Sigmoid colon (tissue), 7 donors: ENCODE results near the gene SH2B3. TPM values are rescaled to one million over a fixed set of nuclear protein-coding genes. Genes with fewer than 3 reads are reported as not detected.

ENCODE experiments used
- DNase-seq: peaks from one replicate; pipeline ENCODE4 v3.0.0-alpha.2; 2019
- H3K27ac ChIP-seq, 4 donors: fragments of 200-600 bp; sonication (generic); one replicate each; pipeline ENCODE4 v1.5.1; 2016 to 2019; ENCODE audit warnings: mild to moderate bottlenecking in 1 of 4
- H3K27me3 ChIP-seq, 3 donors: fragments of 200-600 bp; sonication (generic); one replicate each; pipeline ENCODE4 v1.5.1; 2019; ENCODE audit warnings: mild to moderate bottlenecking in 1 of 3
- H3K36me3 ChIP-seq, 4 donors: fragments of 200-600 bp; sonication (generic); one replicate each; pipeline ENCODE4 v1.5.1; 2016 to 2019
- H3K4me1 ChIP-seq, 4 donors: fragments of 200-600 bp; sonication (generic); one replicate each; pipeline ENCODE4 v1.5.1; 2017 to 2019
- H3K4me3 ChIP-seq, 4 donors: fragments of 200-600 bp; sonication (generic); one replicate each; pipeline ENCODE4 v1.5.1; 2017 to 2019; ENCODE audit warnings: mild to moderate bottlenecking in 2 of 4, moderate library complexity in 1 of 4
- H3K9me3 ChIP-seq, 4 donors: fragments of 200-600 bp in 3 of 4; sonication (generic) in 3 of 4; one replicate each; pipeline versions ENCODE4 v1.5.1 to v1.6.1; 2013 to 2019
- CTCF ChIP-seq, 4 experiments: fragments of 450-650 bp in 3 of 4; fragments of 200-600 bp in 1 of 4; IDR thresholded peaks; one replicate each; pipeline ENCODE4 v1.5.1; 2016 to 2019; ENCODE audit warnings: antibody characterized with exemption in 4 of 4, mild to moderate bottlenecking in 3 of 4, moderate library complexity in 2 of 4
- EP300 ChIP-seq, 4 donors: sonication (generic); formaldehyde crosslinking; IDR thresholded peaks; one replicate each; pipeline ENCODE4 v1.6.1; 2017; ENCODE audit warnings: antibody characterized with exemption in 4 of 4
- POLR2A ChIP-seq, 2 donors: fragments of 450-650 bp; IDR thresholded peaks; one replicate each; pipeline ENCODE4 v1.6.1; 2016; ENCODE audit warnings: antibody characterized with exemption in 2 of 2, mild to moderate bottlenecking in 2 of 2, moderate library complexity in 2 of 2
- POLR2AphosphoS5 ChIP-seq, 4 donors: sonication (generic); formaldehyde crosslinking; IDR thresholded peaks; one replicate each; pipeline ENCODE4 v1.6.1; 2017; ENCODE audit warnings: antibody characterized with exemption in 4 of 4
- WGBS, 2 donors: extraction: QIAGEN DNeasy Blood & Tissue Kit; methylation state at CpG; one replicate each; pipeline ENCODE4 v1.1.7; 2013; 5-methylcytosine and 5-hydroxymethylcytosine counted together
- intact Hi-C: fragments of 100-400 bp; cut with DNase I; formaldehyde crosslinking; loops from one replicate; pipeline ENCODE4 v1.15.1; 2023
- polyA plus RNA-seq, 3 donors: library from polyadenylated mRNA; stranded (reverse); fragments of 200-250 nt; gene quantifications; one replicate each; pipeline ENCODE4 v1.2.3, GENCODE V29; 2013
- total RNA-seq, 4 donors: library from RNA; depleted of rRNA; stranded (reverse); fragments of >200 nt; gene quantifications; one replicate each; pipeline ENCODE4 v1.1.0, GENCODE V29; 2016
- donor health status: healthy with polysubstance abuse.
- donor health status: Bipolar disorder and iron deficiency.
- donor health status: healthy.

The SH2B3 gene
- total and polyA plus RNA-seq, 7 donors, result 10.4 to 32.5 (median 14.1) TPM

GRCh38 chr12:111366583-111366982 is 39.1 kb upstream of the SH2B3 start:
- H3K27ac ChIP-seq, result no peak overlapping the region
- H3K27me3 ChIP-seq, result no peaks in the 10 kb centered on the region
- H3K4me3 ChIP-seq, result no peak overlapping the region
- H3K36me3 ChIP-seq, result peaks cover 0 to 17% (median 10%) of the 10 kb centered on the region in 4 donors
- peaks cover 0 to 28% (median 25%) of the 10 kb centered on the region in 4 donors for H3K4me1 ChIP-seq
- TF ChIP-seq EP300 (IDR thresholded peaks at IDR 0.05) (no peak), POLR2AphosphoS5 (IDR thresholded peaks at IDR 0.05) (no peak), POLR2A (IDR thresholded peaks at IDR 0.05) (no peak), CTCF (IDR thresholded peaks at IDR 0.05) (no peak)
- DNase-seq, result no peak
- intact Hi-C loops, result no loop called here
- WGBS, 2 donors, result 95 to 96% methylated on average over 2 of the region's 2 CpGs
- no peaks in the 10 kb centered on the region for H3K9me3 ChIP-seq

DNA sequence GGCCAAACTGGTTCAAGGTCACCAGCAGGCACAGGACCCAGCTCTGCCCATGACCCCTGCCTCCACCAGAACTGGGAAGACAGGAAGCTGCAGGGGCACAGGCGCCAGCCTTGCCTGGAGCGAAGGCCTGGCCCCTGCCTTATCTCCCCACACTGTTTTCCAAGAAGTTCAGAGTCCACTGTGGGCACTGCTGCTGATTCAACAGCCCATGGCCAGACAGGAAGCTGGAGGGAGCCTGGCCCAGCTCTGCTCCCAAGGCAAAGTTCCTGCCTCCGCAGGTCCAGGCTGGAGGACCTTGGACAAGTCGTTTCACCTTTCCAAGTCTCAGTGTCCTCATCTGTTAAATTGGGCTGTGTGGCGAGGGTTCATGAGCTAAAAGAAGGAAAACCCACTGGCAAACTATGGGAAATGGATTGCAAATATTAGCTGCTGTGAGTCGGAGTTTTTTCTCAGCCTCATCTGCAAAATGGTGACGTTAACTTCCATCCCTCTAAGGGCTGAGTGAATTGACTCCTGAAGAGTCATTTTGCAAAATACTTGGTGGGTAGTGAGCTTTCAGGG is 38.0 kb upstream of the SH2B3 start:
- WGBS, 2 donors, result 11 to 52% methylated on average over 7 of the region's 7 CpGs
- Histone ChIP-seq H3K27ac (peak overlapping the region; percentile 64 to 72 (median 69)), H3K9me3 (no peaks in the 10 kb centered on the region), H3K4me3 (peak overlapping the region; percentile 70 to 89 (median 85)), H3K27me3 (no peaks in the 10 kb centered on the region), H3K36me3 (peaks cover 0 to 10% (median 5%) of the 10 kb centered on the region in 4 donors), H3K4me1 (peaks cover 0 to 28% (median 25%) of the 10 kb centered on the region in 4 donors)
- no peak for DNase-seq
- TF ChIP-seq POLR2AphosphoS5 (IDR thresholded peaks at IDR 0.05) (no peak), CTCF (IDR thresholded peaks at IDR 0.05) (no peak), EP300 (IDR thresholded peaks at IDR 0.05) (no peak), POLR2A (IDR thresholded peaks at IDR 0.05) (no peak)
- intact Hi-C loops, result no loop called here

GRCh38 chr12:111368291-111368787 is 37.4 kb upstream of the SH2B3 start:
- H3K4me1 ChIP-seq, result peaks cover 0 to 28% (median 25%) of the 10 kb centered on the region in 4 donors
- intact Hi-C loops, result no loop called here

GRCh38 chr12:111368788-111369495 is 36.8 kb upstream of the SH2B3 start, which contains the start of gene PHETA1:
TSS of gene PHETA1 (minus strand) at chr12:111369095. CDS start at chr12:111363427, 5,668 bp downstream.
- H3K36me3 ChIP-seq, result peaks cover 0 to 4% (median 0%) of the 10 kb centered on the region in 4 donors
- H3K9me3 ChIP-seq, result no peaks in the 10 kb centered on the region
- no peak for TF ChIP-seq POLR2A (IDR thresholded peaks at IDR 0.05)
- TF ChIP-seq EP300 (IDR thresholded peaks at IDR 0.05), result no peak
- TF ChIP-seq POLR2AphosphoS5 (IDR thresholded peaks at IDR 0.05), result peak in 2 of 4 donors; percentile 56 to 59
- no peak for TF ChIP-seq CTCF (IDR thresholded peaks at IDR 0.05)
- no peaks in the 10 kb centered on the region for H3K27me3 ChIP-seq
- intact Hi-C loops, result no loop called here
- DNase-seq, result peak; percentile 97
- peak within 1 kb of the TSS; percentile 64 to 72 (median 69) for H3K27ac ChIP-seq
- WGBS, 2 donors, result 1% methylated on average over 72 of the region's 72 CpGs
- H3K4me1 ChIP-seq, result peaks cover 0 to 28% (median 25%) of the 10 kb centered on the region in 4 donors
- peak within 1 kb of the TSS; percentile 70 to 89 (median 85) for H3K4me3 ChIP-seq

More at GRCh38 chr12:111368291-111368787, 37.4 kb upstream of the SH2B3 start:
- DNase-seq, result no peak
- H3K27me3 ChIP-seq, result no peaks in the 10 kb centered on the region
- WGBS, 2 donors, result 2 to 4% methylated on average over 18 of the region's 18 CpGs
- no peak for TF ChIP-seq POLR2A (IDR thresholded peaks at IDR 0.05)
- no peak for TF ChIP-seq POLR2AphosphoS5 (IDR thresholded peaks at IDR 0.05)
- no peak for TF ChIP-seq CTCF (IDR thresholded peaks at IDR 0.05)
- TF ChIP-seq EP300 (IDR thresholded peaks at IDR 0.05), result no peak
- peak overlapping the region; percentile 70 to 89 (median 85) for H3K4me3 ChIP-seq
- H3K9me3 ChIP-seq, result no peaks in the 10 kb centered on the region
- H3K36me3 ChIP-seq, result peaks cover 0 to 4% (median 2%) of the 10 kb centered on the region in 4 donors
- H3K27ac ChIP-seq, result peak overlapping the region; percentile 64 to 72 (median 69)
